ENCODE results near the gene KBTBD3. TPM values are rescaled to one million over a fixed set of nuclear protein-coding genes. Genes with fewer than 3 reads are reported as not detected.
A peak's percentile ranks its signal among the peaks of the same experiment; 100 is the strongest.

KBTBD3 gene
- total and polyA plus RNA-seq, 4 donors: 2.5 to 22.7 (median 5.2) TPM

GRCh38 chr11:106077609-106078455, 685 bp upstream of the KBTBD3 start, which contains the start of gene AASDHPPT:
Gene AASDHPPT (plus strand): TSS chr11:106077662. CDS start chr11:106077711, 49 bp downstream.
- Histone ChIP-seq H3K36me3 (ENCODE audit: control insufficient read depth in 4 of 4, insufficient read depth in 4 of 4, low read length in 4 of 4) (peaks cover 3 to 21% (median 12%) of the 10 kb centered on the region in 4 donors), H3K4me1 (ENCODE audit: control insufficient read depth in 5 of 5, insufficient read depth in 5 of 5, low read length in 5 of 5) (peaks cover 0 to 32% (median 18%) of the 10 kb centered on the region in 5 donors), H3K27ac (ENCODE audit: low read depth in 1 of 2, low read length in 1 of 2) (peak within 1 kb of the TSS; percentile 99), H3K9ac (ENCODE audit: insufficient read depth in 1 of 2, low read length in 2 of 2) (peak within 1 kb of the TSS; percentile 97 to 98), H3K27me3 (ENCODE audit: control insufficient read depth in 3 of 3, insufficient read depth in 3 of 3, low read length in 2 of 3) (no peaks in the 10 kb centered on the region), H3K4me3 (peak within 1 kb of the TSS; percentile 99), H3K9me3 (ENCODE audit: control insufficient read depth in 4 of 4, insufficient read depth in 3 of 4, low read length in 3 of 4) (no peaks in the 10 kb centered on the region)
- ATAC-seq (ENCODE audit: insufficient read depth, low FRiP score) (peak; percentile 23), DNase-seq (peak; percentile 40 to 81 (median 72))
- 0 to 1% methylated on average over 53 to 55 of the region's 55 CpGs for WGBS, 2 donors
- no peak for TF ChIP-seq CTCF (IDR thresholded peaks at IDR 0.05; ENCODE audit: control extremely low read depth, extremely low read depth)

DNA sequence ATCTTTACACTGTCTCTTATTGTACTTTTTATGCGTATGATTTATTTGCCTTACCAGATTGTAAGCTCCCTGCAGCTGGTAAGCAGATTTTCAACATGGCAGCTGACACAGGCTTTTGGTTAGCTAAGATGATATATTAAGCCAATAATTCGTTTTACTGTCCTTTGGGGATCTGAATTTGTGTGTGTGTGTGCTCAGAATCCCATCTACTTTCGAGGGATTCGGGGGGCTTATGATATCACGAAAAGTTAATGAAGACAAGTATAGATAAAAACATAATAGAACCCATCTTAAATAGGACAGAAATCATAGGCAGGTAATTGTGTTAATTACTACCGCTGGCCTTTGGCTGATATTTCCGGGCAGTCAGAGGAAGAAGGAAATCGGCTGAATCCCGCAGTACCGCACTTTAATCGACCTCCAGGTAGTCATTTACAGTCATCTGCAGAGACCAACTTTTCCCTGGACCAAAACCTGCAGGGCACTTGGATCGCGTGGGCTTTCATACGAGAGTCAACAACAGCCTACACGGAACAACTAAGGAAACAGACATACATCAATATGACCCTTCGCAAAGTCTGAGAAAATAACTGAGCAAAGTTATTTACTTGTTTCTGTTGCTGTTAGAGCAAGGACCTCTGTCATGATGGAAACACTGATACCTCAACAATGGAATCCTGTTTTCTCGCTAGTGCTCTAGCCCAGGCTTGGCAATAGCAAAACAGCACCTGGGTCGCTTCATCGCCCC, 802 bp downstream of the KBTBD3 start:
- H3K4me1 ChIP-seq (ENCODE audit: control insufficient read depth in 5 of 5, insufficient read depth in 5 of 5, low read length in 5 of 5): peaks cover 0 to 27% (median 14%) of the 10 kb centered on the region in 5 donors
- peak overlapping the region; percentile 96 for H3K4me3 ChIP-seq
- WGBS, 2 donors: 14 to 15% methylated on average over 19 of the region's 19 CpGs
- DNase-seq (no peak), ATAC-seq (ENCODE audit: insufficient read depth, low FRiP score) (no peak)
- no peaks in the 10 kb centered on the region for H3K9me3 ChIP-seq (ENCODE audit: control insufficient read depth in 4 of 4, insufficient read depth in 3 of 4, low read length in 3 of 4)
- TF ChIP-seq CTCF (IDR thresholded peaks at IDR 0.05; ENCODE audit: control extremely low read depth, extremely low read depth): no peak
- peak overlapping the region; percentile 72 to 96 for H3K9ac ChIP-seq (ENCODE audit: insufficient read depth in 1 of 2, low read length in 2 of 2)
- peak overlapping the region; percentile 83 to 98 for H3K27ac ChIP-seq (ENCODE audit: low read depth in 1 of 2, low read length in 1 of 2)
- peaks cover 3 to 13% (median 6%) of the 10 kb centered on the region in 4 donors for H3K36me3 ChIP-seq (ENCODE audit: control insufficient read depth in 4 of 4, insufficient read depth in 4 of 4, low read length in 4 of 4)
- H3K27me3 ChIP-seq (ENCODE audit: control insufficient read depth in 3 of 3, insufficient read depth in 3 of 3, low read length in 2 of 3): no peaks in the 10 kb centered on the region

DNA sequence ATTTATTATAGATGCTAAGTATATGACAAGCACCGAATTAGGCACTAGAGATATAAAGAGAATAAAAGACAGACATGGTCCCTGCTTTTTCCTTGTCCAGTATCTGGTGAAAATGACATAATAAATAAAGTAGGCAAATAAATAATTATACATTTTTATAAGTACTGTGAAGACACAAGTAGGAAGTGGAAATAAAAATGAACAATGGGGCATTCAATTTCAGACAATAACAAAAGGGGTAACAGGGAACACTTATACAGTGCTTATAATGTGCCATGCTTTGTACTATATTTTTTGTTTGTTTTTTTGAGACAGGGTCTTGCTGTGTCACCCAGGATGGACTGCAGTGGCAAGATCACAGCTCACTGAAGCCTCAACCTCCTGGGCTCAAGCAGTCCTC, 4.3 kb downstream of the KBTBD3 start:
- peaks cover 0 to 6% (median 0%) of the 10 kb centered on the region in 5 donors for H3K4me1 ChIP-seq (ENCODE audit: control insufficient read depth in 5 of 5, insufficient read depth in 5 of 5, low read length in 5 of 5)
- ATAC-seq (ENCODE audit: insufficient read depth, low FRiP score) (no peak), DNase-seq (no peak)
- no peak for TF ChIP-seq CTCF (IDR thresholded peaks at IDR 0.05; ENCODE audit: control extremely low read depth, extremely low read depth)
- peaks cover 0 to 2% (median 0%) of the 10 kb centered on the region in 4 donors for H3K36me3 ChIP-seq (ENCODE audit: control insufficient read depth in 4 of 4, insufficient read depth in 4 of 4, low read length in 4 of 4)
- no peak overlapping the region for H3K27ac ChIP-seq (ENCODE audit: low read depth in 1 of 2, low read length in 1 of 2)
- 90% methylated on average over 1 of the region's 1 CpG for WGBS, 2 donors
- no peak overlapping the region for H3K4me3 ChIP-seq
- H3K9ac ChIP-seq (ENCODE audit: insufficient read depth in 1 of 2, low read length in 2 of 2): no peak overlapping the region
- H3K27me3 ChIP-seq (ENCODE audit: control insufficient read depth in 3 of 3, insufficient read depth in 3 of 3, low read length in 2 of 3): no peaks in the 10 kb centered on the region
- no peaks in the 10 kb centered on the region for H3K9me3 ChIP-seq (ENCODE audit: control insufficient read depth in 4 of 4, insufficient read depth in 3 of 4, low read length in 3 of 4)
